Hematopoietic multipotent progenitor cell (in vitro differentiated cells): Measurements from ENCODE around the gene FAR2. TPM values are rescaled to one million over a fixed set of nuclear protein-coding genes. Genes with fewer than 3 reads are reported as not detected.
"Not testable (repeated sequence)": the region's sequence is repeated elsewhere in the genome, so short reads cannot be mapped to it uniquely, and the experiment has no call there.

ENCODE experiments used
- DNase-seq, 3 donors: peaks; one replicate each; pipeline ENCODE4 v3.0.0-alpha.2; 2011 to 2015; ENCODE audit warnings: low read depth in 2 of 3, low spot score in 2 of 3
- total RNA-seq: library from RNA; depleted of rRNA; stranded (reverse); fragments of >200 nt; gene quantifications from one replicate; pipeline ENCODE4 v1.2.3, GENCODE V29; 2012

Gene FAR2
- total RNA-seq, 1 donor: 40.4 TPM

DNA sequence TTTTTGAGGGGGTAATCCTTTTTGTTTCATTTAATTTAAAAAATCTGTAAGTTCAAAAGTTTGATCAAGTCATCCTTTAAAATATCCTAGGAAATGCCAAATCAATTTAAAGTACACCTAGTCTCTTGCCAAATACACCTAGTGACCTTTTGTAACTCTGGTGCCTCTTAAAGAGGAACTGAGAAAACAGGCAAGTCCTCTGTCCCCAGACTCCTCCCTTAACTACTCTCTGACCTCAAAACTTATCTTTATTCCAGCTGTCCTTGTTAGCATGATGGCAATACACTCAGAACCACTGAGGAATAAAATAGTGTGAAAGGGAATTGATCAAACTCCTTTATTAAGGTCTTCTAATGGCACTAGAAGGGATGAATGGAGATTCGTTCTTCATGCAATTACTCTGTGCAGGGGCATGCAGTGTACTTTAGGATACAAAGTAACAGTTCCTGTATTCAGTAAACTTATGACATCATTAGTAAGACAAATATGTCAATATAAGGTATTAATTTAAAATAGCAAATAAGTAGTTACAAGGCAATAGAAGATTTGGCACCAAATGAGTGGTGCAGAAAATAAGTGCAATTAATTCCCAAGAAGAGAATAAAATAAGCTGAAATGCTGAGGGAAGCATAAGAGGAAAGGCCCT lies 3.3 kb downstream of the FAR2 start:
- peak in 1 of 3 donors; percentile 72 for DNase-seq

DNA sequence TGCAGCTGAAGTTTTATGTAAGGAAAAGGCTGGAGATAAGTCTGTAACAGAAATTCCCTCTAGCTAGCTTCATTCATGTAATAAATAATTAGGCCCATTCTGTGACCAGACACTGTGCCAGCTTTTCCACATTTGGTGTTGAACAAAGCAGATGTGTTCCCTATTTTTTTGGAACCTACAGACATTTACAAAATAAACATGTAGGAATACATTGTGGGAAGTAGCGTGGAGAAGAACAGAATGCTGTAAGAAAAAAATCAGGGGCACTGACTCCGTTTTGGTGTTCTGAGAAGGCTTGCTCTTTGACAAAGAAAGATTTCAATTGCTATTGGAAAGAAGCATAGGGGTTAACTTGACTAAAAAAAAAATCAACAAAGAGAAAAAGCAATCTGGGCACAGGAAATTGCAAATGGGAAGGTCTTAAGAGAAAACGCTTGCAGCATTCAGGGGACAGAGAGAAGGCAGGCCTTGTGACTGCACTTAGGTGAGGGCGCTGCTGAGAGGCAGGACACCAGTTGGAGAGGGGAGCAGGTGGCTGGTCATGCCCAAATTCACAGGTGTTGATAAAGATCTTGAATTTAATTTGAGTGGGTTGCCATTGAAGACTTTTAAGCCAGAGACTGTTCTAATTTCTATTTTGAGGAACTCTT lies 4.0 kb downstream of the FAR2 start:
- no peak for DNase-seq

DNA sequence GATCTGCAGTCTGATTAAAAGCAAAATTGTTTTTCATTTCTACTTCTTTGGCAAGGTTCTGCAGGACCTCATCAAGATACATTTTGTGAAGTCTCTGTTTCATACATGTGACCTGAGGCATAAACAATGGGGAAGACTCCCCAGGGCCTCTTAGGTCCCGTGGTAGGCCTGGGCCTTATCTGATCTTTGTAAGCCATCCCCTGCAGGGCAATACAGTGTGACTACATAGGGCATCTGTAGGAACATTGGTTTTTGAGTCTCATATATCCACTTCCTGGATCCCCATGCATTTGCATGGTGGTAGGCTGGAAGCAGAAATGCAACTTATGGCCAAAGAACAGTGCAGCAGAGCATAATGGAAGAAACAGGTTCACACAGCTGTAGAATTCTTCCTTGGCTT lies 6.0 kb downstream of the FAR2 start:
- DNase-seq: no peak

DNA sequence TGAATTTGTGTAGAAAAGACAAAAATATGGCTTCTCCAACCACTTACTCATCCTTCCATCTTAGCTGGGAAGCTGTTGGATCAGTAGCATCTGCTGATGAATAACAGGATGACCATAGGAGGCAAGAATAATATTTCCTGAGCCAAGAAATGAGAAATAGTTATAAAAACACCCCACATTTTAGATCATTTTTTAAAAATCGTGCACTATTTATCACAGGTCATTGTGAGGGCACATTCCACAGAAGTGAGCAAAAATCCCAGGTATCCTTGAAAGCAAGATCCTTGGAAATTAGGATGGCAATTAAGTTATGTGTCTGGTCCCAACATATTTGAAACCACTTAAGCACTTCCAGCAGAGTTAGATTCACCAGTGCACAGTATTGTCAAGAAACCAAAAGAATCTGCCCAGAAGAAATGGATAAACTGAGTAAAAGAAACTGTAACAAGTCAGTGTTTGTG lies 8.4 kb downstream of the FAR2 start:
- no peak for DNase-seq

DNA sequence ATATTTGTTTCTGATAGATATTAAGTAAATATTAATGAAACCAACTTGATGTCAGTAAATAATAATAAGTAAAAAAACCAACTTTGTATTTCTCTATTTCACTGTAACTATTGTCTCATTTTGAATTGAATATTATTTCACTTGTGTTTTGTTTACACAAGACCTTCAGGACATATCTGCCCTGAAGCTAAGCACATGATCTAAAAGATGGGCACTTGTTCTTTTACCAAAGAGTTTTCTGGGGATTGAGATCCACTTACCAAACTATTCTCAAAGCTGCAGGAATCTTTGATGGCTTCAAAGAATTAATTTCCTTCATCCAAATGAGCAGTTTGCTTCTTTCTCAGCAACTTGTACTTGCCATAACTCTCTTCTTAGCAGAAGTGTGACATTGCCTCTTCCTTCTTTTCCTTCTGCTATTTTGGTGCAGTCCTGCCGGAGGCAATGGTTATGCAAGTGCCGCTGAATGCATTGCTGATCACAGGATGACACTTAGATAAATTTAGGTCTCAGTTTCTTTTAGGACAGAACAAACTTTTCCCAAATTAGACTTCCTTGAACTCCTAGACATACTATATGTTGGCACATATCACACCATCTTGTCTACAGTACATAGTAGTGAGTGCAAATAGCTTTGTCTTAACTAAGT lies 9.2 kb downstream of the FAR2 start:
- DNase-seq: peak in 1 of 3 donors; percentile 66

DNA sequence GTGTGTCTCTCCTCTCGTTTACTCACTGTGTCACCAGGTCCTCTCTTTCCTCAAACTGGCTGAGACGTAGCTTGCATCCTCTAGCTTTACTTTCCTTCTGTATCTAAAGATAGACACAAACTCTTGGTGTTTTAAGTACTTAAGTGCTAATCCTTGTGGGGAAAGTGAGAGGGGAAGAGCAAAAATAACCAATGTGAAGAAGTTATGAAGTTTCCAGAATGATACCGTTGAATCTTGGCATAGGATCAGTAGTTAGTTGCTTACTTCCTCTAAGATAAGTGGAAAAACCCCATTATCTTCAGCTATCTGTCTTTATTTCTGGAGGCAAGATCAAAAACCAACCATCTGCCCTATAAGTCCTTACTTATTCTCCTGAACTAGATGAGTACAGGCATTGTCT lies 10.6 kb downstream of the FAR2 start:
- DNase-seq: peak in 1 of 3 donors; percentile 36

DNA sequence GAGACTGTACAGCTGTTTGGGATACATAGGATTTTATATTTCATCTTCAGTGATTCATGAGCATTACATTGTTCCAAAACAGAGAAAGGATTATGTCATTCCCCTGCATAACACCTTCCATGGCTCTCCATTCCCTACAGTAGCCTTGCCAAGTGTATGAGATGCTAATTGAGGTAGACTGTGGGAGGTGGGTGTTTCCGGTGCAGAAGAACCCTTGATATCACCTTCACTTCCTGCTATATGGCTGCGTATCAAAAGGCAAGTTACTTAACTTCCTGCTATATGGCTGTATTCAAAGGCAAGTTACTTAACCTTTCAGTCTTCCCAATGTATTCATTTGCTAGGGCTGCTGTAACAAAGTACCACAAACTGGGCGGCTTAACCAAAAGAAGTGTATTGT lies 11.2 kb downstream of the FAR2 start:
- DNase-seq: no peak

DNA sequence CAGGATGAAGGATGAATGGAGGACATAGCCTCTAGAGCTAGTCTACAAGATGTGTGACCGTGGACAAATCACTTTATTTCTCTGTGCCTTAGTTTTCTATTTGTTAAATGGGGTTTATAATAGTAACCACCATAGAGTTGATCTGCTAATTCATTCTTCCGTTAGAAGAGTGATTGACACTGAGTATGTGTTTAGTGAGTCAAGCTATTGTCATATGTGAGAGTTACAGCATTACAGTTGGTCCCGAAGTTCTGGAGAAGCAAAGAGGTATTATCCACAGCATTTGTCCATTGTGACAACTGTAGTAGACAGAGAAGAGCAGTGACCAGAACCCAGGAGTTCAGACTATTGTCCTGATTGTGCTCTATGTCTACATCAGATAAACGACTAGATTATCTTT lies 14.1 kb downstream of the FAR2 start:
- no peak for DNase-seq

DNA sequence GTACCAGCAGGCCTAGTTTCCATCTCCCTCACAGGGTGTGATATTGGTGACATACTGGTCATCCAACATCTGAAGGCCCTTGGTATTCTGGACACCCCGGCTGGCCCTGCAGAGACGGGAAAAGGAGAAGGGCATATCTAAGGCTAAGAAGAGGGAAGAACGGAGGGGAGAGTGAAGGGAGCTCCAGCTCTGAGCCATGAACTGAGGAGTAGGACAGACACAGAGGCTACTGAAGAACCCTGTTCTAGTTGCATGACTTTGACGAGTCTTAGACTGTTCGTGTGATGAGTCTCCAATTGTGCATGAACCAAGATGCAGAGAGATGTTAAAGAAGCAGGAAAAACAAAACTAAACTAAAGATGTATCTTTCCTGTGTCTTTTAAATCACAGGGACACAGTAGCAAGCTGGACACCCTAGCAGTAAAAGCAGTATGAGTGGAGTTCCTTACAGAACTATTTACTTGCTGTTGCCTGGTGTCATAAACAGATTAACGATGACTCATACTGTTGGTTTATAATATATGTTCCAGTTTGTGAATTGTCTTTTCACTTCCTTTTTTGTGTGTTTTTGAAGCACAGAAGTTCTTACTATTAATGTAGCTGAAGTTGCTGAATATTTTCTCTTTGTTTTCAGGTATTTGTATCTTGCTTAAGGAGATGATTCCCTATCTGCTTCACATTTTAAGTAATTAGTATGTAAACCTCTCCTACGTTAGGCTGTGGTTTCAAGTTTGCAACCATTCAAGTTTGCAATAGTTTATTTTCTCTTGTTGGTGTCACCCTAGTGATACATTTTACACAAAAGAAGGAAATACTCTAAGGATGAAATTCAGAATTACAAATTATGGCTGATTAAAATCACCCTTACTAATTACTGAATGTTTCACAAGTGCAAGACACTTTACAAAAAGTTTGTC lies 15.7 kb downstream of the FAR2 start:
- DNase-seq: peak in 2 of 3 donors; percentile 82 to 88

DNA sequence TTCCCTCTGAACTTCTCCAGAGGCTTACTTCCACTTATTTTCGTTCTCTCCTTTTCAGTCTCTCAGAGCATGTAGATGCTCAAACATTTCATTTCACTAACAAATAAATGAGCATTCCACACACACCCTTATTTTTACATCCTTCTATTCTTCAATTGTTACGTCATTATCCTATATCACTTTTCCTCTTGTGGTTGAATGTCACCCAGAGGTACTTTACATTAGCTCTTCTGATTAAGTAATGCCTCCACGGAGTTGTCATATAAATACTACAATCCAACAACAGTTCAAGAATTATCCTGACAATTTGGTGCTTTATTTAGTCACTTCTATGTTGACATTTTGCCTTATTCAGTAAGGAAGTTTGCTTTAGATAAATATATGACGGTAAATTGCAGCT lies 18.4 kb downstream of the FAR2 start:
- no peak for DNase-seq

DNA sequence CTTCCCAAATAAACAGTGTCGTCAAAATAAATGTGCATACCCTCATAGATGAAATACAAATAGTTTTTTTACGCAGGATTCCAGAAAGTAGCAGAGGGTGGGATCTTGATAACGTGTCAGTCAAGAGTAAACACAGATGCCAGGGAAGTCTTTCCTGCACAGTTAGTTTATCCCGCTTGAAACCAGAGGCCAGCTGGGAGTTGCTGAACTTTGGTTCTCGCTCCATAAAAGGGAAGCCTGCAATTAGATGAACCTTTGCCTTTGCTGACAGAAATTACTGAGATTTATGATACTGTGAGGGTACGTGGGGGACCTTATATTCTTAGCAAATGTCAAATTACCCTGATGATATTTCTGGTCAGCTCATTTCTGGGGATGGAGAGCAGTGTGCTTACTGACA lies 18.9 kb downstream of the FAR2 start:
- no peak for DNase-seq

DNA sequence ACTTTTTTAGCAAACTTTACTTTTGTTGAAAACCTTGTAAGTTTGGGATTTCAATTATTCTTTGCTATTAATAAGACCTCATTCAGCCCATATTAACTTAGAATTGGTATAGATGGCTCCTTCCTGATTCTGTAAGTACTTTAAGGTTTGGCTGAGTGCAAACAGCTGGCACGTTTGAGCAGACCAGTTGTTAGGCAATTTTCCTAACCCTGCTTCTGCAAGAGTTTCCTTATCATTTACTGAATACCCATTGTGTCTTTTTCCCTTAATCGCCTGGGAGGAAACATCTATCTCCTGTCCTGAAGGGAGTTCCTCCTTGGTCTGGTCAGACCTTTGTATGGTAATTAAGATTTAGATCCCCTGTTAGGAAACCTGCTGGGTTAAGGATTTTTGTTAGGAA lies 20.9 kb downstream of the FAR2 start:
- DNase-seq: peak in 1 of 3 donors; percentile 15

DNA sequence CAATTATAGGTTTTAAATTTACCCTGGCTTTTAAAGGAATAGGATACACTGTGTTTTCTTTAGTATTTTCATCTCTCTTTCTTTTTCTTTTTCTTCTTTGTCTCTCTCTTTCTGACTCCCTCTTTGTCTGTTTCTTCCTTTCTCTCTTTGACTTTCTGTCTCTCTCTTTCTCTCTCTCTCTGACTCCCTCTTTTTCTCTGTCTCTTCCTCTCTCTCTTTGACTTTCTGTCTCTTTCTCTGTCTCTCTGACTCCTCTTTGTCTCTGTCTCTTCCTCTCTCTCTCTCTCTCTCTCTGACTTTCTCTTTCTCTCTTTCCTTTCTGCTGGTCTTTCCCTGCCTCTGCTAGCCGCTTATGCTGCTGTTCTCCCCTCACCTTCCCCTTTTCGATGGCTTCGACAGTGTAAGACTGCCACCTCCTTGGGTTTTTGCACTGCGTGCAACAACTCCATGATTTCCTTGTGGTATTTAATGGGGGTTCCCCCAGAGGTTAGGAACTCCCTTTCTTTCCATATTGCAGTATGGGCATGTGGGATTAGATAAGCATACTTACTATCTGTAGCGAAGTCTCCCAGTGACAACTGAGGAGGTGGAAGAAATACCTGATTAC lies 21.5 kb downstream of the FAR2 start:
- DNase-seq: peak in 2 of 3 donors; percentile 53 to 64

DNA sequence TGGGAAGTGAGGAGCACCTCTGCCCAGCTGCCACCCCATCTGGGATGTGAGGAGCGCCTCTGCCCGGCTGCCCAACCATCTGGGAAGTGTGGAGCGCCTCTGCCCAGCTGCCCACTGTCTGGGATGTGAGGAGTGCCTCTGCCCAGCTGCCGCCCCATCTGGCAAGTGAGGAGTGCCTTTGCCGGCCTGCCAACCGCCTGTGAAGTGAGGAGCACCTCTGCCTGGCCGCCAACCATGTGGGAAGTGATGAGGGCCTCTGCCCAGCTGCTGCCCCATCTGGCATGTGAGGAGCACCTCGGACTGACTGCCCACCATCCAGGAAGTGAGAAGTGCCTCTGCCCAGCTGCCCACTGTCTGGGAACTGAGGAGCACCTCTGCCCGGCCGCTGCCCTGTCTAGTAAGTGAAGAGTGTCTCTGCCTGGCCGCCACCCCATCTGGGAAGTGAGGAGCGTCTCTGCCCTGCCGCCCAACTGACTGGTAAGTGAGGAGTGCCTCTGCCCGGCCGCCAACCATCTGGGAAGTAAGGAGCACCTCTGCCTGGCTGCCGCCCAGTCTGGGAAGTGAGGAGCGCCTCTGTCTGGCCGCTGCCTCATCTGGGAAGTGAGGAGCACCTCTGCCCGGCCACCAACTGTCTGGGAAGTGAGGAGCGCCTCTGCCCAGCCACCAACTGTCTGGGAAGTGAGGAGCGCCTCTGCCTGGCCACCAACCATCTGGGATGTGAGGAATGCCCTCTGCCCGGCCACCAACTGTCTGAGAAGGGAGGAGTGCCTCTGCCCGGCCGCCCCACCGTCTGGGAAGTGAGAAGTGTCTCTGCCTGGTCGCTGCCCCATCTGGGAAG lies 22.6 kb downstream of the FAR2 start:
- DNase-seq: no peak

DNA sequence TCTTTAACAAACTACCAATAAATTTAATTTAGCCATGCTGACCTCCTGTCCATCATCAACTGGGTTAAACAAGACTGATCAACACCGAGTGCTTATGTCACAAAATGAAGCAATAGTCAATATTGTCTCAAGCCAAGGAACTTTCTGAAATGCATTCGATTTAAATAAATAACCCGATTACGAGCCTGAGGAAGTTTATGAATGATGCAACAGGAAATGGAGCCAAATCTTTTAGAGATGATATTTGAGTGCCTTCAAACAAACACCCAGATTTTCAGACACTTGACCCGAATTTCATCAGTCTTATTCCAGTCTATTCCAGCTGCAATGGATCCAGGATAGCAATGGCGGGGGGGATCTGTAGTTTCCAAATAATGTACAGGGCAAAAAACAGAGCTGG lies 27.9 kb downstream of the FAR2 start:
- DNase-seq: no peak

DNA sequence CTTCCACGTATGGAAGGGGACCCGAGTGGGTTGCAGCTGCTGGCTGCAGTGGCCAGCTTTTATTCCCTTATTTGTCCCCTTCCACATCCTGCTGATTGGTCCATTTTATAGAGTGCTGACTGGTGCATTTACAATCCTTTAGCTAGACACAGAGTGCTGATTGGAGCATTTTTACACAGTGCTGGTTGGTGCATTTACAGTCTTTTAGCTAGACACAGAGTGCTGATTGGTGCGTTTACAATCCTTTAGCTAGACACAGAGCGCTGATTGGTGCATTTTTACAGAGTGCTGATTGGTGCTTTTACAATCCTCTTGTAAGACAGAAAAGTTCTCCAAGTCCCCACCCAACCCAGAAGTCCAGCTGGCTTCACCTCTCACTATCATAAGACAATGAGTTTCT lies 33.2 kb downstream of the FAR2 start:
- DNase-seq: not testable (repeated sequence)

DNA sequence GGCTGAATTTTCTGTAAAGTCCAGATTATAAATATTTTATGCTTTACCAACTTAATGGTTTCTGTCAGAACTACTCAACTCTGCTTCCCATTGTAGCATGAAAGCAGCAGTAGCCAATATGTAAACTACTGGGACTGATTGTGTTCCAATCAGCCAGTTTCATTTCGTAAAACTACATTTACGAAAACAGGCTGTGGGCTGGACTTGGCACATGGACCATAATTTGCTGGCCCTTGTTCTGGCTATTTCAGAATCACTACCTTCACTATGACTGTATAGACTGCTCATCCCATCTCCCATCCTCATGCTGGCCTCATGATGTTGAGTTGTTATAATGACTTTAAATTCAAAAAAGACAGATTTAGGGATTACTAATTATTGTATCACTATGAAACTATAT lies 38.7 kb downstream of the FAR2 start:
- no peak for DNase-seq

DNA sequence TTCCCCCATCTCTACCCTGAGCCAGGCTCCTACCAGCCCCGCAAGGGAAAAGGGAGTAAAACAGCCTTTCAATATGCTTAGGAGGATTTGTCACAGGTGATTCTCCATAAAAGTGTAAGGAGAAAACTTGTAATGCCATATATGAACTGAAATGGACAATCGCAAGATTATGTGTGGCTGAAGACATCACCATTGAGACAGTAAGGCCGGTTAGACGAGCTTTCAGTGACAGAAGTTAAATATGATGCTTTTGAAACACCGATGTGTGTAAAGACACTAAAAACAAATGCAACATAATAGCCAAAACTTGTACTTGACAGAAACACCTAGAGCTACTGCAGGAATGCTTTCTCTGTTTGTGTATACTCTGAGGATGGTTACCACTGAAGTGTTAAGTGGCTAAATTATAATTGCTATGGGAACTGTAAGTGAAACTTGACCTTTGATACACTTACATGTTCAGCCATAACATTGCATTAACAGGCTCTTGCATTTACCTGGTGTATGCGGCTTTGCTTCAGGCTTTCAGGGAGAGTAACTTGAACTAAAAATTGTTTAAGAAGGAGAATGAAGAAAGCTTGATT lies 42.3 kb downstream of the FAR2 start:
- DNase-seq: no peak

DNA sequence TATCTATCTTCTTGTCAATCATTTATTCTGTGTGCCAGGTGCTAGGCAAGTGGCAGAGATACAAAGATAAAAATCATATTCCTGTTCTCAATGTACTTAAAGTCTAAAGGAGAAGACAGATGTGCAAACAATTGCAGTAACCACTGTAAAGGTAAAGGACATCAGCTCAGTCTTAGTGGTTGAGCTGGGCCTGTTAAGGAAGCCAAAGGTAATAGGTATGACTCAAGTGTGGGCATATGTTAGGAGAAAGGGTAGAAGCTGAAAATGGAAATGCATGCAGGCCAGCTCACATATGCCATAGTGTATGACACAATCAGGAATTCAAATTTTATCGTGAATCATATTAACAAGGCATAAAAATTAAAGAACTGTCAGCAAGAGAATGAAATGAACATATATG lies 49.8 kb downstream of the FAR2 start:
- no peak for DNase-seq
